Activated CD8-positive, alpha-beta memory T cell treated with anti-CD3 and anti-CD28 coated beads, Interleukin-2, amount 50 U/mL, for 4 hours (primary cell): ENCODE measurements around the gene MAL.

Source experiments
- DNase-seq: peaks from one replicate; pipeline ENCODE4 v3.0.0-alpha.2; 2020

Gene MAL

DNA sequence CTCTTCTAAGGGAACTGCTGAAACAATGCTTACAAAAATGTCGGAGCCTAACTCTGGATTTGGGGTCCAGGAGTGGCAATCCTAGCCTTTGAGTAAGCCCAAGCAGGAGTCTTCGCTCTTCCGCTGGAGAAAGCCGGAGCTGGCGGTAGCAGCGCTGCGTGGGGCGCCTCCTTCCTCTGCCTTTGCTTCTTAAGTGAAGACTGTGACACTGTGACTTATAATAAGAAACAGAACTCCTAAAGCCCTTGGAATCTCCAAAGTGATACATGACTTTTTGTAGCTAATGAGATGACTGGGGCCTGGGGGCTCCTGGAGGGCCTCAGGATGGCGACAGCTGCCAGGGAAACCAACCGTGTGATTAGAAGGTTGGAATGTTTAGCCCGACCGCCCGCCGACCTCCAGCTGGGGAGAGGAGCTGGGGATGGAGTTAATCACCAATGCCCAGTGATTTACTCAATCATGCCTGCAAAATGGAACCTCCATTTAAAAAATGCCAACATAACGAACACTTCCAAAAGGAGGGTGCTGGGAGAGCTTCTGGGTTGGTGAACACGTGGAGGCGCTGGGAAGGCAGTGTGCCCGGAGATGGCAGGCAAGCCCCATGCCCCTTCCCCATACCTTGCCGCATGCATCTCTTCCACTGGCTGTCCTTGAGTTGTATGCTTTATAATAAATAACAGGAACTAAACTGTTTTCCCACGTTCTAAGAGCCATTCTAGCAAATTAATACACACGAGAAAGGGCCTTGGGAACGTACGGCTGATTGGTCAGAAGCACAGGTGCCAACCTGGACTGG, 29.0 kb upstream of the MAL start:
- no peak for DNase-seq

DNA sequence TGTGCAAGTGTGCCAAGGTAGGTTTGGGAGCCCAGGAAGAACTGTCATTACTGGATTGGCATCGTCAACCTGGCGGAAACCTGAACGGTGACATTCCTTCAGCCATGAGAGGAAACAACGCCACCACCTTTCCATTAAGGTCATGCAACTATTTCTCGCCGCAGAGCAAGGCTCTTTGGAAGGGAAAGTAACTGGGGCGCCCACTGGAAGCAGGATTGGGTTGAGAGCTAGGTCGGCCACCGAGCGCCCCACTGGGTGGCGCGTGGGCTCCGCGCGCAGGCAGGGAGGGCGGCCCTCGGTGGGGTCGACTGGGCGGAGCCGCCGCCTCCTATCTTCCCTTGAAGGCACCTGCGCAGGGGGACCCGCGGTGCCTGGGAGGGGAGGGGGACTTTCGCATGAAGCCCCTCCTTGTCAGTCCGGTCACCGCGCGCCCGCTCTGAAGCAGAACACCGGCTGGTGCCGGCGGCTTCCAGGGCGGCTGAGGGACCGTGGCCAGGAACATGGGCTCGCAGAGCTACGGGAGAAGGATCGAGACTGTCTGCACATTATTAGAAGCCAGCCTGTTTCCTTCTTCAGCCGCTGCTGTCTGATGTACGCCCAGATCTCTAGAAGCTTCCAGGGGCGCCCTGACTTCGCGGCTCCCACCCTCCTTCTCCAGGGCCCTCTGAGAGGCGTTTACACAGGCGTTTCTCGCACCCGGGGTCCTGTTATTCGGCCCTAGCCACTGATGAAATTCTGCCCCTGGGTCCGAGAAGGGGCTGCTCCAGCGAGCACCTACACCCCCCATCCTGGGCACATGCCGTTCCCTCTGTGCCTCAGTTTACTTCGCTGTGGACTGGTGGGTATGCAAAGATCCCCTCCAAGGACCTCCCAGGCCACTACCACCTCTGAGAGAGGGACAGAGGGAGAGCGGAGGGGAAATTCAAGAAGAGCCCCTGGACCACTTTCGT, 27.3 kb upstream of the MAL start:
- DNase-seq, result no peak

DNA sequence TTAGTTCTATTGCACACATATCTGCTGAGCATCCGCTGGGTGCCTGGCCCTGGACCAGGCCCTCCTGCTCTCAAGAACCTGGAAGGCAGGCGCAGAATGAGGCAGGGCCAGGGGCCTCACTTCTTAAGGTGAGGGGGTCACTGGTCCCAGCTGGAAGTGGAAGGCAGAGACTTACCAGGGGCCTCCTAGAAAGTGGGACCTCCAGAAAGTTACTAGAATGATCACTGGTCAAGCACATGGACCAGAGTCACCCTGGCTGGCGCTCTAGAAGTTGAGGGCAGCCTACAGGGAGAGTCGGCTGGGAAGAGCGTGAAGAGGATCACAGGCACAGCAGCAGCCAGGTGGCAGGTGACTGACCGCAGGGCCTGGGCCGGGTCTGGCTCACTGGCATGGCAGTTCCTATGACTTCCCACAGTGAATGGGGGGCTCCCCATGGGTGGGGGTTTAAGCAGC, 26.1 kb upstream of the MAL start:
- DNase-seq, result no peak

DNA sequence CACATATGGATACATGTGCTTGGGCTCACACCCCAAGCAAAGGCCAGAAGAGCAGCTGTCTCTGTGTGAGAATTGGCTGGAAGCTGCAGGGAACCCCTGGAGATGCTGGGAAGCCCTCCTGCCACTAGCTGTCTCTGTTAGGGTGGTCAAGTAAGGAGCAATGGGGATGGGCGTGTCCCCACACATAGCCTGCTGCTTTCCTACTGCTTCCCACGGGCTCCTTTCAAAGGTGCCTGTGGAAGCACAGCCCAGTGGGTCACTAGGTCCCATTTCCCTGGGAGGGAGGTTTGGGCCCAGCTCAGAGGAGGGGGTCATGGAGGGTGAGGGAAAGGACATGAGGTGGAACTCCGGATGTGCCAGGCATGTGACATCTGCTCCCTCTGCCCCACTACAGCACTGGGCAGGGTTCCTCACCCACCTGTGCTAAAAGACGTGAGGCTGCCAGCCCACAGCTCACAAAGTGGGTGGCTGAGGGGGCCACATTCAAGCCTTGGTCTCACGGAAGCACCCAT, 24.4 kb upstream of the MAL start:
- no peak for DNase-seq

DNA sequence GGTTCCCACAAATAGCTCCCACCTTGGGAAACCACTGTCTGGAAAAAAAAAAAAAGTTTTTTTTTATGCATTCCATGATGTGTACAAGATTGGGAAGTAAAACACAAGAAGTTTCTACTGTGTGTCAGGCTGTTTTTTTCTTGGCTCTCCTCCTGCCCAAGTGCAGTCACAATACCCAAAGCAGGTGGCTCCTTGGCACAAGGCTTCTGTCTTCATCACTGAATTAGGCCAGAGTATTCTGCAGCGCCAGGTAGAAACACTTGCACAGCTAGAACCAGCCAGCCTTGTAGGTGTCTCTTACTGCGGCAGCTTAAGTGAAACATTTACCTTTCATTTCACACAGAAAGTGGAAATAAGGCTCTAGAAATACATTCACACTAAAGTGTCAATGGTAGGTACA, 23.8 kb upstream of the MAL start:
- no peak for DNase-seq

DNA sequence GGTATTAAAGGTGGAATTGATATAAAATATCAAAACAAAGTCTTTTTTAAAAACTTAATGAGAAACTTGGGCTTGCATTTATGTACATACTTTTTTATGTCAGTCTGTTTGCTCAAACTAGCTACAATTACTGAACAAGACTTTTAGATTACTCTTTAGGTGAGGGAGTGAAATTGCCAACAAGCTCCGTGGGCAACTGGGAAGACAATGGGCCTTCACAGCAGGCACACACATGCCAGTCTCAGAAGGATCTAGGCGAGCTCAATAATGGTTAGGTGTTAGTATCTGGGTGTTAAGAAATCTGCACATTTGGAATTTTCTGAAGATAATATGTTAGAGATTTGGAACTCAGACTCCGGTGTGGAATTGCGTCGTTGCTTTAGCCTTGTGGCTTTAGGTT, 23.0 kb upstream of the MAL start:
- no peak for DNase-seq

DNA sequence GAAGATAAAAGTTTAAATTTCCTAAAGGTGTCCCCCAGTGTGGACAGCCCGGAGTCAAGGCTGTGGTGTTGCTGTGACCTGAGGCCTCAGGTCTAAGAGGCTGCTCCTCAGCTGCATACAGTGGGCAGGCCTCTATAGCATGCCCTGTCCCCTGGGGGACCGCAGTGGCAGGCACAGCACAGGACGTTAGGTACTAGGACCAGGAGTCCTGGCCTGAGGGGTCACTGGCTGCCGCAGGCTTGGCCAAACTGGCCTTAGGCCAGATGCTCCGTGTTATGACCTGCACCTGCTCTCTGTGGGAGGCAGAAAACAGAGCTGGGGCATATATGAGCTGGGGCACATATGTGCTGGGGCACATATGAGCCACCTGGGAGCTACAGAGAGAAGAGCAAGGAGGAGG, 21.2 kb upstream of the MAL start:
- no peak for DNase-seq

DNA sequence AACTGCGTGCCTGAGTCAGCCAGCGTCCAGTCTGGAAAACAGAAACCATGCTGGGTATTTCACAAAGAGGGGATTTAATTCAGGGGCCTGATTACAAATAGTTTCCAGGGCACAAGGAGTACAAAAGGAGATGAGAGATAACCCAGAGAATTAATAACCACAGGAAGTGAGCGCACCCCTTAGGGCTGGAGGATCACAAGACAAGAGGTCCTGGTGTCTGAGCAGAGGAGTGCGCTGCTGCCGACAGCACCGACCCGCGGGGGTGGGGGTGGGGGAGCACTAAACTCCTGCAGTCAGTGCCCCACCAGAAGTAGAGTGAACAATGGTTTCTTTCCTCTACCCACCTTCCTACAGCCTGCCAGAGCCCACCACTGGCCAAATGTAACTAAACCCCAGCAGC, 20.8 kb upstream of the MAL start:
- no peak for DNase-seq

DNA sequence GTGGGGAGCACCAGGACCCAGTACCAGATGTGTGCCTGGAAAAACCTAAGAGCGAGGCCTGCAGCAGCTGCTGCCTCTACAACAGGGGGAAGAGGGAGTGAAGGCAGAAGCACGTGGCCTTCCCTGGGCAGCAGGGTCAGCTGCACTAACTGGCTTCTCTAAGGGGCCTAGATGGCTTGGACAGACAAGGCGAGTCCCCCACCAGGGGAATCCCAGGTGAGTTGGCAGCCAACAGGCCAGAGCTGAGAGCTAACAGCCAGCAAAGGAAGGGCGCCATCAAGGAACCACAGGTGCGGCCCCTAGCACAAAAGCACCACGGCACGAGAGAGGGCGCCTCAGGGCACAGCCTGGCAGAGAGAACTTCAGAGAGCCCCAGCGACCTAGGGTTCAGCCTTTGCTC, 19.8 kb upstream of the MAL start:
- DNase-seq, result no peak

DNA sequence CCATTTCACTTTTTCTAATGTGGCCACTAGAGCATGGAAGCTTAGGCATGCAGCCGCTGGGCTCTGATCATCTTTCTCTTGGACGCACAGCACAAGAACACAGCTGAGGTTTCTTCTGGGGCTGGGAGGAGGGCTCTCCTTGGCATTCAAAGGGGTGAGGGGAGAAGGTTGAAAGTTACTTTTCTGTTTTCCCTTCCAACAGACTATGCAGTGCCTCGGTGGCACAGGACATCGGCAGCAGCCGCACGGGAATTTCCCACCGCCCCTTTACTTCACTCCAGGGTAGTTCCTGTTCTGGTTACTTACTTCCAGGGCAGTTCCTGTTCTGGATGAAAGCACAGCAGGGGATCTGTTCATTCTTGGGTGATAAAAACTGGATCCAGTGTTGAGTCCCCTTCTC, 18.9 kb upstream of the MAL start:
- no peak for DNase-seq

DNA sequence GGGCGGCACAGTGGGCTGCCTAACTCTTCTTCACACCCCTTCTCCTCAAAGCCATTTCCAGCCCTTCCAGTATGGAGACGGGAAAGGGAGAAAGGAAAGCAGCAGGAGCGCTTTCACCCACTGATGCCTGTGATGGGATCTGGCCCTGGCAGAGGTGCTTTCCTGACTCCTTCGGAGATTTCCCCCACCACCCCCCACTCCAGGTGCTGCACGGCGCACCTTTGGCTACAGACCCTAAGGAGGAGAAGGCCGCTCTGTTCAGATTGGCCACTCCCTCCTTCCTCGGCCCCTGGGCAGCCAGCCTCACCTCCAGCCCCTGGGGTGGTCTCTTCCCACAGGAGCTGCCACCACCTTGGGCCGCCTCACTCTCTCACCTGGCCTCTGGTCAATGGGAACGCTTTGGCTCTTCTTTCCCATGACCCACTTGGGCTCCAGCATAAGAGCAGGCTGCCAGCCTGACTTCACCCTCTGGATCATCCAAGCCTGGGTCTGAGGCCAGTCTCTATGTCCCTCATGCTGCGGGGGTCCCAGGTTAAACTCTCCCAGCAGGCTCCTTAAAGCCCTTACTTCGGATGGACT, 18.4 kb upstream of the MAL start:
- DNase-seq, result no peak

DNA sequence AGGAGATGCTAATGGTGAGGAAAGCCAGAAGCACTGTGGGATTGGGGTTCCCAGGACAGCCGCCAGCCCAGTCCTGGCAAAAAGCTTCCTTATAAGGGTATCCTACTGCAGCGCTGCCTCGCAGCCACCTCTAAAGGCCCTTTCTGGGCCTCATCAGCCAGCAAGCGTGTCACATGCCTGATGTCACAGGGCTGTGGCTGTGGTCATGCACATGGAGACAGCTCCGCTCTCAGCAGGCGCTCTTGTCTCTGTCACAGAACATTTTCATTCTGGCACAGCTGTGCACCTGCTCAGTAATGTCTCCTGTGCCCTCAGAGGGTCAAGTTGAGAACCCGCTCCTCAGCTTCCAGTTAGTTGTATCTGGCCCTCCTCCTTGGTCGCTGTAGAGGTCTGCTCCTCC, 17.7 kb upstream of the MAL start:
- DNase-seq, result no peak

DNA sequence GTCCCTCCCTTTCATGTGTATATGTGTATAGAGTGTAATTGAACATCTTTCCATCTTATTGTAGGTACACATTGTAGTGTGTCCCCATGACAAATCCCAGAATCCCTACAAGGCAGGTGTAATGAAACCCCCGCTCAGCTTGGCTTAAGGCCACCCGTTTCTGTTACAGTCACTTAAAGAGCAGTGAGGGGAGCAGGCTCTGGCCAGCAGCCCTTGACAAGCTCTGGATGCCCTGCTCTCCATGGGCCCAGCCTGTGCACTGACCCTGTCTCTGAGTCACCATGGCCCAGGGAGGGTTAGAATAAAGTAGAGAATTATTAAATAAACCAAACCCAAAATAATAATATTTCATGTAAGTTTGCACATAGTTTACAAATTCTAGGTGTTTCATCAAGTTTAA, 17.2 kb upstream of the MAL start:
- DNase-seq, result no peak

DNA sequence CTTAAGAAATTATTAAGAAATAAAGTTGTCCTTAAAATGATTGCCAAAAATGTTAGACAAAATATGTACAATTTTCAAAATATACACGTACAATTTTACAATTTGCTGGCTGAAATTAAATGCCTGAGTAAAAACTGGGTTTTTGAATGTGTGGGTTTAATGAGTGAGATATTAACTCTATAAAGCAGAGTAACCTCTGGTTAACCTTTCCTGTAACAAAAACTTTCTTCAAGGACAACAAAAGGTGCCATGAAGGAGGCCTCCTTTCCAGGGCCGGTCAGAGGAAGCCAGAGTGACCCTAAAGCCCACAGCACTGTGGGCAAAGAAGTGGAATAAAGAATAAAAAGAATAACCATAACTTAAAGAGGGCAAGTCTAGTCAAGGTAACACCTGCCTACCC, 16.5 kb upstream of the MAL start:
- DNase-seq, result no peak

DNA sequence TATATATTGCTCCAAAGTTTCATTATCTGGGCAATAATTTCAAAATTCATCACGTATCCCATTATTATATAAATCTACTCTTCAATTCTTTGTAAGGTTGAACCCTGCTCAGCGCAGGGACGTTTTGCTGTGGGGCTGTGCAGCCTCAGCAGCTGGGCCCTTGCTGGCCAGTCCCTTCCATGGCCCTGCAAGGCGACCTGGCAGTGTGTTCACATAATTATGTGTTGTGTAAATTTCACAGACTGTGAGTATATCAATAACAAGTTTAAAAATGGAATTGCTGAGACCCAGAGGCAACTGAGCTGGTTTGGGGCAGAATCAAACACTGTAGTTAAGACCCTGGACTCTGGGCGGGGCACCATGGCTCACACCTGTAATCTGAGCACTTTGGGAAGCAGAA, 16.1 kb upstream of the MAL start:
- DNase-seq, result no peak

DNA sequence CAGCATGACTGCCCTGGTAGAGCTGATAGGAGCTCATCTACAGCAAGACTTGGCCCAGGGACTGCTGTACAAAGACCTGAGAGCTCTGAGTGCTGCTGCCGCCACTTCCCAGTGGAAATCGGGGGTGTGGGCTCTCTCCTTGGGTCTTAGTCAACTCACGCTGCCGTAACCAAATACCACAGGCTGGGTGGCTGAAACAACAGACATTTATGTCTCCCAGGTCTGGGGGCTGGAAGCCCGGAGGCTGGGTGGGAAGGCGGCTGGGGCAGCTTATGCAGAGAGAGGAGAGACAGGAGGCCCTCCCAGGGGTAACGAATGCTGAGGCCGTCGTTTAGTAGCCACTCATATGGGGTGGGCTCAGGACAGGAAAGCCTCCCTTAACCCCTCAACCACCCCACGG, 15.4 kb upstream of the MAL start:
- DNase-seq, result no peak

DNA sequence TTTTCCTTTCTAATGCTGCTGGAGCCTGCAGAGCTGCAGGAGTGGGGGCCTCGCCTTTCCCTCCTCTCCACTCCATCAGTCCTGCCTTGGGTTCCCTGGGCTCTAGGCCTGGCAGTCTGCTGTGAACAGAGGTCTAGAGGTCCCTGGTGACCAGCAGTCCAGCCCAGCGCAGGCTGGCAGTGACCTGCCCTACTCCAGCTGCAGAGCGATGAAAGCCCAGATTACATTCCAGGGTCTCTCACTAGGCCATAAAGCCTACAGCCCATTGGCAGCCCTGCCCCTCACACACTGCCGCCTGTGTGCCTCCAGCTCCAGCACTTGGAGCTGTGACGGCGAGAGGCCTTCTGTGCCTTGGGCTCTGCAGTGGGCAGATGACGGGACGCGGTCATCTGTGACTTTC, 14.8 kb upstream of the MAL start:
- no peak for DNase-seq

DNA sequence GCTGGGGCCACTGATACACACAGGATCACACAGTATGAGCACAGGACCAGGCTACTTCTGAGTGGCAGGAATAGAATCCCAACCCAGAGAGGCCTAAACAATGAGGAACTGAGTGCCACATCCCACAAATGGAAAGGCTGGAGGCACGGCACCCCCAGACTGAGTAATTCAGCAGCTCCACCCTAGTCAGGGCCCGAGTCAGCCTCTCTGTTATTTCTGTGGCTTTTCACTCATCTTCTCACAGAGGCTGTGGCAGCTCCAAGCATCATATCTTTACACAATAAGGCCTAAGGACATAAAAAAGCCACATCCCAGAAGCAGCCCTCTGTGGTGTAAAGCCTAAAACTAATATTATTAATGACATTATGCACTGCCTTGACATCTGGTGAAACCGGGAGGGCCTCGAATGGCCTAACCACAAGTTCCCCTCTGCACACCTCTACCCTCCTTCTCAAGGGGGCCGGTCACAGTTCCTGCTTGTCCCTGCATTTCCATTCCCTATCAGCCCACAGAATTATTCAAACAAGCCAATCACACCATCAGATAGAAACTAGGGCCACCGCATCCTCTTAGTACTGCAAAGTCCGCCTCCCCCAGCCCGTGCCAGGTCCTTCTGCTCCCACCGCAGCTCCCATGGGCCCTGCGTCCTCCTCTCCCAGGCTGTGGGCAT, 12.5 kb upstream of the MAL start:
- no peak for DNase-seq

DNA sequence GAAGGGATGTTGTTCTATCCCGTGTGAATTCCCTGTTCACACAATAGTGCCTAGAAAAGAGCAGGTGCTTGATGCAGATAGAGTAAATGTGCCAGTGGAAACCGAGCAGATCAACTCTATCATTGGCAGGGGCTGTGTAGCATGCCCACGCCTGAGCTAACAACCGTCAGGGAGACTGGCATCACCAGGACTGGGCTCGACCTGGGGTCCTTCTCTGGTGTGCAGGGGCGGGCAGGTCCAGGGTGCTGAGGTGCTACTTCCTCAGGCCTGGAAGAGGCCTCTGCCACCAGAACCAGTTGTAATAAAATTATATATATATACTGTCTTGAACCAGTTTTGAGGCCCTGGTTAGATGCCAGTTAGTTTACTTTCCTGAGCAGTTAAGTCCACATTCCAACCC, 11.8 kb upstream of the MAL start:
- no peak for DNase-seq

DNA sequence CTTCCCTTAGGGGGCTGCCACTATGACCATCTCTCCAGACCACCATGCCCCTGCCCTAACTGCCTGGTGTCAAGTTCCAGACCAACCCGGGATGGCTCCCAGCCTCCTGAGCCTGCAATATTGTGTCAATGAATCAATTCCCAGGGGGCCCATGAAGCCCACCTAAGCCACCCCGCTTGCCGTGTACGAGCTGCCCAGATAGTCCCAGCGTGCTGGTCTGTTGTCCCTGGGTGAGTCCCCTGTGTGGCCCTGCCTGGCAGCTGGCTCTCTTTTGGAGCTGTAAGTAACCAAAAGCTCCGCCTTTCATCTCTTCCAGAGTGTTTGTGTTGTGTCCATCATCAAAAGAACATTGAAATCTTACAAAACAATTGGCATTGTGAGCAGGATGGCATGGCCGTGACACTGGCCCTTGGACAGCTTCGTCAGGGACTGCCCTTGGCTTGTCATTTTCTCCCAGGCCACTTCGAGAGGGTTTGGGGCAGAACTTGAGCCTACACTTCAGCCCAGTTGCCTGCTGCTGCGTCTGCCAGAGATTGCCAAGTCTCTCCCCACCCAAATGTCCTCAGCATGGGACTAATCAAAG, 11.3 kb upstream of the MAL start:
- DNase-seq, result no peak

DNA sequence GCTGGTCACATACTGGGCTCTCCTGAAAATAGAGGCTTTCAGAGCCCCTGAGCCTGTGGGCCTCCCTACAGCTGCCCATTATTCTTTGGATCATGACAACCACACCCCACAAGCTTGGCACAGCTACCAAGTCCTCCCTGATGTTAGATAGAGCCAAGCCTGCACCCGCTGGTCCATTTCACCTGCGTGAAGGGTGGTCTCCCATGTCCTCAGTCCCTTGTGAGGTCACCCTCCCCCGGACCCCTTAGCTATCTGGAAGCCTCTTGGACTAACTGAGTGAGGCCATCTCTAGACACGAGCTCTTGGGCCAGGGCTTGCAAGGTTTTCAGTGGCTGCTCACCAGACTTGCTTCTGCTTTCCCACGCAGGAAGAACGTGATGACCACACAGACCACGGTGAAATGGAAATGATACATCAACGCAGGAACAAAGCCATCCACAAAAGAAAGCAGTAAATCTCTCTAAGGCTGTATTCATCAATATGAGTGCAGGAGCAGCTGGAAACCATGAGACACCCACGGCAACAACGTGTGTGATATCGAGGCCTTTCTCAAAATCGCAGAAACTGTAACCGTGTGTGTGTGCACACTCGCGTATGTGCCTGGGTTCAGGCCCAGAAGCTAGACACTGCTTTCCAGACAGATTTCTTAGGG, 10.1 kb upstream of the MAL start:
- no peak for DNase-seq

DNA sequence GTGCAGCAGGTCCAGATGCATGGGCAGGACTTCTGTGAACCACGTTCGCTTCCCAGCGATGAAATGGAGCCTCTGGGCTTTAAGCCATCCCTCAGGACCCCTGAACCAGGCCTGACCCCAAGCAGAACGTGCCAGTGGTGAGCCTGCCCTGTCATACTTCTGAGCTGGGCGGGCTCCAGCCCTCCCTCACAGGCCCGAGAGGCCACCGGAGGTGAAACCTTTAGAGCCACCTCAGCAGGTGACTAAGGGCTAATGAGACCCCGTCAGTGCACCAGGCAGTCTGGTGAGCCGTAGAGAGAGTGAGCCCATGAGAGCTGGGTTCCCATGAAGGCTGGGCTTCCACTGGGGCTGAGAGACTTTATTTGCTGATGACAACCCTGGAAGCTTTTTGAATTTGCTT, 8.9 kb upstream of the MAL start:
- DNase-seq, result no peak
